RWPE1 (cell line): ENCODE results near the gene RINL.

ENCODE experiments used
- CTCF ChIA-PET: fragments of 350-600 bp; sonication (Branson Sonifier 250); formaldehyde crosslinking; extraction: SDS; loops from one replicate; lab custom pipeline; 2021; lab: Yijun Ruan, JAX
- POLR2A ChIA-PET: fragments of 400-600 bp; formaldehyde crosslinking; extraction: SDS; loops from one replicate; lab custom pipeline; 2020; ENCODE audit warnings: antibody characterized with exemption; ENCODE audit not compliant: low non-redundant PET; lab: Yijun Ruan, JAX
- DNase-seq: peaks from one replicate; pipeline ENCODE4 v3.0.0; 2012; ENCODE audit warnings: low spot score
- H3K27ac ChIP-seq: fragments of 450-650 bp; 2 replicates; pipeline ENCODE4 v1.5.1; 2017
- TF ChIP-seq, protein P1 (sequence below): fragments of 450-650 bp; conservative IDR thresholded peaks from 2 replicates; pipeline ENCODE4 v1.5.1; 2017; ENCODE audit warnings: low read depth, mild to moderate bottlenecking

The RINL gene

DNA sequence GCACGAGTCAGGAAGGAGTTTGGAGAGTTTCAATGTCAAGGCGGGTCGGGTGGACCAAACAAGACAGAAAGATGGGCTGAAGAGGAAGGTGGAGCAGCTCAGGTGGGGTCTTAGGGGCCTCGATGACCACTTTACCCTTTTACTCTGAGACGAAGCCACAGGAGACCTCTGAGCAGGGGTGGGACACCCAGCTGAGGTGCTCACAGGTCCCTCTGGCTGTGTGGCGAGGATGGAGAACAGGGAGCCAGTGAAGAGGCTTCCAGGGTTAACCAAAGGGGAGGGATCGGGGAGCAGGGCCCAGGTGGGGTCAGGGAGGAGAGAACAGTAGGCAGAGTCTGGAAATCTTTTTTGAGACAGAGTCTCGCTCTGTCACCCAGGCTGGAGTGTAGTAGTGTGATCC lies 35.9 kb upstream of the RINL start:
- POLR2A ChIA-PET = no interaction called here
- H3K27ac ChIP-seq = no peak overlapping the region
- CTCF ChIA-PET = no interaction called here
- no peak for DNase-seq
- TF ChIP-seq, protein P1, sequence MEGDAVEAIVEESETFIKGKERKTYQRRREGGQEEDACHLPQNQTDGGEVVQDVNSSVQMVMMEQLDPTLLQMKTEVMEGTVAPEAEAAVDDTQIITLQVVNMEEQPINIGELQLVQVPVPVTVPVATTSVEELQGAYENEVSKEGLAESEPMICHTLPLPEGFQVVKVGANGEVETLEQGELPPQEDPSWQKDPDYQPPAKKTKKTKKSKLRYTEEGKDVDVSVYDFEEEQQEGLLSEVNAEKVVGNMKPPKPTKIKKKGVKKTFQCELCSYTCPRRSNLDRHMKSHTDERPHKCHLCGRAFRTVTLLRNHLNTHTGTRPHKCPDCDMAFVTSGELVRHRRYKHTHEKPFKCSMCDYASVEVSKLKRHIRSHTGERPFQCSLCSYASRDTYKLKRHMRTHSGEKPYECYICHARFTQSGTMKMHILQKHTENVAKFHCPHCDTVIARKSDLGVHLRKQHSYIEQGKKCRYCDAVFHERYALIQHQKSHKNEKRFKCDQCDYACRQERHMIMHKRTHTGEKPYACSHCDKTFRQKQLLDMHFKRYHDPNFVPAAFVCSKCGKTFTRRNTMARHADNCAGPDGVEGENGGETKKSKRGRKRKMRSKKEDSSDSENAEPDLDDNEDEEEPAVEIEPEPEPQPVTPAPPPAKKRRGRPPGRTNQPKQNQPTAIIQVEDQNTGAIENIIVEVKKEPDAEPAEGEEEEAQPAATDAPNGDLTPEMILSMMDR = no peak

DNA sequence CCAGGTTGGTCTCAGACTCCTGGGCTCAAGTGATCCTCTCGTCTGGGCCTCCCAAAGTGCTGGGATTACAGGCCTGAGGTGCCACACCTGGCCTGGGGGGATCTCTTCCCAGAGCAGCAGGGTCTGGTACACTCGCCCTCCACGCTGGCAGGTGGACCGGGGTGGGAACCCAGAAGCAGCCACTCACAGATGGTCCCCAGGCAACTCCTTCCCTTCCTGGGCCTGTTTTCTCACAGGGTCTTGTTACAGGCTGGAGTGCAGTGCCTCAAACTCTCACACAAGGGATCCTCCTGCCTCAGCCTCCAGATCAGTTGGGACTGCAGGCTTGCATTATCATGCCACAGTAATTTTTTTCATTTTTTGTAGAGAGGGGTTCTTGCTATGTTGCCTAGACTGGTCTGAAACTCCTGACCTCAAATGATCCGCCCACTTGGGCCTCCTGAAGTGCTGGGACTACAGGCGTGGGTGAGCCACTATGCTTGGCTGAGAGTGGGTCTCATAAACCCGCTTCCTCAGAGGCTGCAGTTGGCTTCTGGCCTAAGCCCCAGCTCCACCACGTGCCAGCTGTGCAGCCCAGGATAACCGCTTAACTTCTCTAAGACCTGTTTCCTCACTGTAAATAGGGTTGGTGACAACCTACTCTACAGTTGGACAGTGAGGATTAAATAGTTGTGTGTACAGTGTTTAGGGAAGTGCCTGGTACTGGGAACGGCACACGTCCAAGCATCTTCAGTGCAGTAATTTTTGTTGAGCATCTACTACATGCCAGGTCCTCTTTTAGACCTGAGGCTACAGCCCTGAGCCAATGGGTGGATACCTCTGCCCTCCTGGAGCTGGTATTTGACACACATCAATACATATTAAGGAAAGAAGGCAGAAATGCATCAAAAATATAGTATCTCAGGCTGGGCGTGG lies 34.8 kb upstream of the RINL start:
- ChIA-PET CTCF (no interaction called here), POLR2A (no interaction called here)
- DNase-seq = no peak
- no peak overlapping the region for H3K27ac ChIP-seq
- TF ChIP-seq, protein P1 = no peak

DNA sequence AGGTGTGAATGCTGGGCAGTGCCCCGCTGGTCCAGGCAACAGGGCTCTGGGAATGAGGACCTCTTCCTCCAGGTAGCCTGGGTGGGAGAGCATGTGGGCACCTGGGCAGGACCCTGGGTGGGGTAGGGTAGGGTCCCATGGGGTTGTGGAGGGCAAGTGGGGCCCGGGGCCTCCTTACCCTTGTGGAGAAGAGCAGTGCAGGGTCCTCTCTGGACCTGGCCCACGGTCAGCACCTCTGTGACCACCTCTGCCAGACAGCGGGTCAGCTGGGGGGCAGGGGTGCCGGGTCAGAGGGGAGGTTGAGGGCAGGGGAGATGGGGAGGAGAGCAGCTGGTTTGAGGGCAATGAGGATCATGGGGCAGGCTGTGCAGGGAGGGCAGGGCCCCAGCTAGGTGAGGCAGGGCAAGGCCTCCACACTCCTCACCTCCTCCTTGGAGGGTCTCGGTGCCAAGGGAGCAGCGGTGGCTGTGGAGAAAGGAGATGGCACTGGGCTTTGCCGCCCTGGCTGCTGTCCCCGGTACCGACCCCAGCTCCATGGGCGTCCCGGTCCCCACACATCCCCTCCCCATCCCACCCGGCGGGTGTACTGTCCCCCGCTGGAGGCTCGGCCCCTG lies 33.4 kb upstream of the RINL start:
- ChIA-PET POLR2A (no interaction called here), CTCF (no interaction called here)
- TF ChIP-seq, protein P1 = no peak
- no peak for DNase-seq
- H3K27ac ChIP-seq = no peak overlapping the region

DNA sequence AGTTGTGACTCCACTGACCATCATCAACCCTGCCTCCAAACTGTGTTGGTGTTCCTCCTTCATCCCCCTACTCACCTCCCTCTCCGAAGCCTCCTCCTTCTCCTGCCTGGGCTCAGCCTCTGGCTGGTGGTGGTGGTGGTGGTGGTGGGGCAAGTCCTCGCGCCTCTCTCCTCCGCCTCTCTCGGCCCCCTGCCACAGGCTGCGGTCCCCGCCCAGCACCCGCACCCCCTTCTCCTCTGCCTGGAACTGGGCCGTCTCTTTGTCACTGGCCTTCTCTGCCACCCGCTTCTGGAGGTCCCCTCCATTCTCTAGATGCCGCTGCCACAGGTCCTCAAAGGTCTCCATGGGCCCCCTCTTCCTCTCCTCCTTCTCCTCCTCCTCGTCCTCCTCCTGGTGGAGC lies 32.4 kb upstream of the RINL start:
- no peak overlapping the region for H3K27ac ChIP-seq
- ChIA-PET POLR2A (no interaction called here), CTCF (no interaction called here)
- DNase-seq = no peak
- TF ChIP-seq, protein P1 = no peak

DNA sequence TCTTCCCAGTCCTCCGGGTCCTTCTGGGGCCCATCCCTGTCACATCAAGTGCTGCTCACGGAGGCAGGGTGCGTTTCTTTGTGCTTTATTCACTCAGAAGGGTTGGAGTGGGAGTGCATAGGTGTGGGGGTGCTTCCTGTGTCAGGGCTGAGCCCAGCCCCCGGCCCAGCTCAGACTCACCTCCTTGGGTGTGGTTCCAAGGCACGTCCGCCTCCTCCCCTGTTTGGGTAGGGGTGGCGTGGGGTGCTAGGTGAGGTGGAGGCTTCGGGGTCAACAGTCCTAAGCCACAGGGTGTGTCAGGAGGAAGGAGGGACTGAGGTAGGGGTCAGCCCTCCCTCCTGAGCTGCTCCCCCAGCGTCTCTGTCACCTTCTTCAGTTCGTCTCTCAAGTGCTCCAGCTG lies 30.8 kb upstream of the RINL start:
- DNase-seq = no peak
- peak overlapping the region; percentile 30; the same call in 1 of the 2 replicates for H3K27ac ChIP-seq
- ChIA-PET POLR2A (no interaction called here), CTCF (interaction anchor here (0.6 kb wide), 2 partner anchors 45 to 136 kb away, joined by 5 read pairs; no protein-coding TSS in a partner anchor)
- TF ChIP-seq, protein P1 = no peak

DNA sequence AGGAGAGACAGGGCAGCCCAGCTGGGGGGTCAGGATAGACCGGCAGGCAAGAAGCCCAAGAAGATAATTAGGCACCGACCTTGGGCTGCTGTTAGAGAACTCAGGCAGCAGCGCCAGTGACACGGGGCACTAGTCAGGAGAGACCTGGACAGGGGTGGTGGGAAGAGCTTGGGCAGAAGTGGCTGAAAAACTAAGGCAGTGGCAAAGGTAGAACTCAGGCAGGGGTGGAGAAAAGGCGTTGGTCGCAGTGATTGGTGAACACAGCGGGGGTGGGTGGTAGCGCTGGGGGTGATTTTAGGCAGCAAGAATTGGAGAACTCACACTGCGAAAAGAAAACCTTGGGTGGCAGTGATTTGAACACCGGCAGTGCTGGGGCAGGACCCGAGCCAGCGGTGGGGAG lies 29.6 kb upstream of the RINL start:
- CTCF ChIA-PET = no interaction called here
- no peak for DNase-seq
- POLR2A ChIA-PET = no interaction called here
- TF ChIP-seq, protein P1 = no peak
- H3K27ac ChIP-seq = peak overlapping the region; percentile 9; the same call in 1 of the 2 replicates
